Endodermal cell (in vitro differentiated cells): Measurements from ENCODE around the gene KCNK13. TPM values are rescaled to one million over a fixed set of nuclear protein-coding genes. Genes with fewer than 3 reads are reported as not detected.

Experiments
- DNase-seq: peaks from one replicate; pipeline ENCODE4 v3.0.0-alpha.2; 2017
- H3K27ac ChIP-seq: 2 replicates; pipeline ENCODE4 v1.5.1; 2013; ENCODE audit warnings: mild to moderate bottlenecking, low read depth, low read length, moderate library complexity
- H3K27me3 ChIP-seq: 2 replicates; pipeline ENCODE4 v1.6.1; 2013; ENCODE audit warnings: mild to moderate bottlenecking, low read length, moderate library complexity; ENCODE audit not compliant: insufficient read depth, control insufficient read depth, poor library complexity, severe bottlenecking
- H3K36me3 ChIP-seq: 2 replicates; pipeline ENCODE4 v1.7.0; 2013; ENCODE audit warnings: mild to moderate bottlenecking, low read length, moderate library complexity; ENCODE audit not compliant: control insufficient read depth, insufficient read depth
- H3K4me1 ChIP-seq: one replicate; pipeline ENCODE4 v1.7.0; 2013; ENCODE audit warnings: low read length; ENCODE audit not compliant: control insufficient read depth, insufficient read depth
- H3K4me3 ChIP-seq: 2 replicates; pipeline ENCODE4 v1.5.1; 2013; ENCODE audit warnings: mild to moderate bottlenecking, low read length, moderate library complexity
- H3K9ac ChIP-seq: 2 replicates; pipeline ENCODE4 v1.6.1; 2013; ENCODE audit warnings: mild to moderate bottlenecking, low read length, moderate library complexity; ENCODE audit not compliant: poor library complexity, severe bottlenecking; ENCODE audit errors: extremely low read depth
- H3K9me3 ChIP-seq: 2 replicates; pipeline ENCODE4 v1.6.1; 2013; ENCODE audit warnings: mild to moderate bottlenecking, low read length, moderate library complexity; ENCODE audit not compliant: control insufficient read depth
- H3K27ac Mint-ChIP-seq: 2 replicates; pipeline ENCODE4 v1.8.0; 2020; ENCODE audit warnings: mixed read lengths
- H3K27me3 Mint-ChIP-seq: 2 replicates; pipeline ENCODE4 v1.8.0; 2021; ENCODE audit warnings: mild to moderate bottlenecking, mixed read lengths; ENCODE audit not compliant: insufficient read depth
- H3K36me3 Mint-ChIP-seq: 2 replicates; pipeline ENCODE4 v1.8.0; 2020; ENCODE audit warnings: low read depth, mixed read lengths
- H3K4me1 Mint-ChIP-seq: 2 replicates; pipeline ENCODE4 v1.8.0; 2020; ENCODE audit warnings: mixed read lengths
- H3K4me3 Mint-ChIP-seq: 2 replicates; pipeline ENCODE4 v1.8.0; 2020; ENCODE audit warnings: mild to moderate bottlenecking, moderate library complexity, mixed read lengths
- H3K9me3 Mint-ChIP-seq: 2 replicates; pipeline ENCODE4 v1.8.0; 2020; ENCODE audit warnings: mild to moderate bottlenecking, mixed read lengths
- CTCF ChIP-seq: fragments of 200-600 bp; sonication (generic); conservative IDR thresholded peaks from 2 replicates; pipeline ENCODE4 v1.5.0; 2021; ENCODE audit warnings: antibody characterized with exemption, mild to moderate bottlenecking
- WGBS, 2 experiments: methylation state at CpG; one replicate each; pipeline versions ENCODE4 v1.1.5 to v1.1.7; 2013; ENCODE audit warnings: missing lambda C conversion rate in 2 of 2, mixed read lengths in 1 of 2; ENCODE audit not compliant: insufficient coverage in 1 of 2, insufficient read length in 1 of 2; 5-methylcytosine and 5-hydroxymethylcytosine counted together
- total RNA-seq, 2 donors: library from RNA; stranded (reverse); fragmentation: NEBNext Ultra II Directional in 1 of 2; extraction: Animal tissue kit (Norgen Biotek cat#: 25700) in 1 of 2; gene quantifications; 2 replicates in 1 of 2; 3 replicates in 1 of 2; pipeline ENCODE4 v1.2.1, GENCODE V29; 2021

KCNK13 gene
- total RNA-seq, 2 donors from 2014 or later, result 0.58 to 1.3 TPM

- no peaks in the 10 kb centered on the region for H3K36me3 Mint-ChIP-seq
- no peaks in the 10 kb centered on the region for H3K9me3 ChIP-seq
- H3K27me3 Mint-ChIP-seq, result peaks cover 29% of the 10 kb centered on the region
- no peak overlapping the region for H3K27ac Mint-ChIP-seq
- H3K4me1 Mint-ChIP-seq, result no peaks in the 10 kb centered on the region
- no peak for TF ChIP-seq CTCF
- no peak overlapping the region for H3K4me3 ChIP-seq
- H3K27me3 ChIP-seq, result peaks cover 6% of the 10 kb centered on the region
- H3K4me1 ChIP-seq, result no peaks in the 10 kb centered on the region
- H3K9me3 Mint-ChIP-seq, result peaks cover 10% of the 10 kb centered on the region
- no peaks in the 10 kb centered on the region for H3K36me3 ChIP-seq
- H3K27ac ChIP-seq, result no peak overlapping the region
- H3K9ac ChIP-seq, result no peak overlapping the region
- DNase-seq, result no peak
- 96 to 99% methylated on average over 8 to 14 of the region's 14 CpGs for WGBS, 2 experiments
- no peak overlapping the region for H3K4me3 Mint-ChIP-seq
Observed at GRCh38 chr14:90184094-90184493, 122.3 kb downstream of the KCNK13 start.

DNA sequence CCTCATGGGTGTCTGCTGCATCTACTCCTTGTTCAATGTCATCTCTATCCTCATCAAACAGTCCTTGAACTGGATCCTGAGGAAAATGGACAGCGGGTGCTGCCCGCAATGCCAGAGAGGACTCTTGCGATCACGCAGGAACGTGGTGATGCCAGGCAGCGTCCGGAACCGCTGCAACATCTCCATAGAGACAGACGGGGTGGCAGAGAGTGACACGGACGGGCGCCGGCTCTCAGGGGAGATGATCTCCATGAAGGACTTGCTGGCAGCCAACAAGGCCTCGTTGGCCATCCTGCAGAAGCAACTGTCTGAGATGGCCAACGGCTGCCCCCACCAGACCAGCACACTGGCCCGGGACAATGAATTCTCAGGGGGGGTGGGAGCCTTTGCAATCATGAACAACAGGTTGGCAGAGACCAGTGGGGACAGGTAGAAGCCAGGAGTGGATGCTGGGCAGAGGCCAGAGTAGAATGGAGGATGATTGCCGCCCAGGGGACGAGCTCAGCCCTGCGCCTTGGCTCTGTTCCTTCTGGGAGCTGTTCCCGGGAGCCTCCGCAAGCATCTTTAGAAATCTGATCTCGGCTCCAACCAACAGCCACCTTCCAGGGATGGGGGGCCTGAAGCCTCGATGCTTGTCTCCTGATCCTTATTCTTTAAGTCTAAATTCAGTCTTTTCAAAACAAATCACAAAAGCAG, 122.9 kb downstream of the KCNK13 start:
- Mint-ChIP-seq H3K36me3 (no peaks in the 10 kb centered on the region), H3K4me1 (no peaks in the 10 kb centered on the region), H3K9me3 (peaks cover 10% of the 10 kb centered on the region), H3K27ac (no peak overlapping the region), H3K27me3 (peaks cover 29% of the 10 kb centered on the region), H3K4me3 (no peak overlapping the region)
- Histone ChIP-seq H3K27me3 (peaks cover 6% of the 10 kb centered on the region), H3K4me1 (no peaks in the 10 kb centered on the region), H3K36me3 (no peaks in the 10 kb centered on the region), H3K9ac (no peak overlapping the region), H3K4me3 (no peak overlapping the region), H3K27ac (no peak overlapping the region), H3K9me3 (no peaks in the 10 kb centered on the region)
- WGBS, 2 experiments, result 94 to 99% methylated on average over 18 to 23 of the region's 23 CpGs
- TF ChIP-seq CTCF, result peak; percentile 56
- peak; percentile 55 for DNase-seq

DNA sequence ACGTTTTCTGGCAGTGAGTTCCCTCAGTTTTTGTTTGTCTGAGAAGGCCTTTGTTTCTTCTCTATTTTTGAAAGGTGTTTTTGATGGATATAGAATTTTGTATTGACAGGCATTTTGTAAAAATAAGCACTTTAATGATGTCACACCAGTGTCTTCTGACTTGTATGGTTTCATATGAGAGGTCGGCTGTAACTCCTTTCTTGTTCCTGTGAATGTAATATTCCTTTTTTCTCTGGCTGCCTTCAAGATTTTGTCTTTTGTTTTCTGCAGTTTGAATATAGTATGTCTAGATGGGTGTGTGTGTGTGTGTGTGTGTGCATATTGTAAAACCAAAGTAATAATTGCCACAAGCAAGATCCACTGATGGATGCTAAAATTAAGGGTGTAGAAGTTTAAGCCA, 126.8 kb downstream of the KCNK13 start:
- H3K4me3 Mint-ChIP-seq, result no peak overlapping the region
- no peak for DNase-seq
- H3K9me3 Mint-ChIP-seq, result peaks cover 7% of the 10 kb centered on the region
- peaks cover 9% of the 10 kb centered on the region for H3K27me3 Mint-ChIP-seq
- no peaks in the 10 kb centered on the region for H3K36me3 Mint-ChIP-seq
- Histone ChIP-seq H3K9me3 (no peaks in the 10 kb centered on the region), H3K4me3 (no peak overlapping the region), H3K9ac (no peak overlapping the region), H3K27me3 (peaks cover 2% of the 10 kb centered on the region), H3K36me3 (no peaks in the 10 kb centered on the region), H3K4me1 (no peaks in the 10 kb centered on the region), H3K27ac (no peak overlapping the region)
- 94% methylated on average over 2 of the region's 2 CpGs; no CpG with 5 or more reads in 1 of the 2 experiments for WGBS, 2 experiments
- H3K27ac Mint-ChIP-seq, result no peak overlapping the region
- no peaks in the 10 kb centered on the region for H3K4me1 Mint-ChIP-seq
- TF ChIP-seq CTCF, result no peak
